GM18870 (cell line): ENCODE results near the gene TRPT1.

Source experiments
- ATAC-seq: cut with Tn5 transposase; IDR thresholded peaks from one replicate; pipeline ENCODE4 v1.9.1; 2021; ENCODE audit warnings: moderate library complexity; ENCODE audit not compliant: unreplicated experiment

TRPT1 gene

GRCh38 chr11:64225608-64226506 lies at the start of gene TRPT1, which contains the start of gene NUDT22:
TRPT1 (minus strand) TSS chr11:64226186; CDS start chr11:64225860, 326 bp downstream.
NUDT22 (plus strand) TSS chr11:64226274; CDS start chr11:64226653, 379 bp downstream.
- ATAC-seq, result no peak

- ATAC-seq, result no peak
These were observed 49.2 kb upstream of the TRPT1 start for GRCh38 chr11:64275031-64275800.

GRCh38 chr11:64269540-64270220 lies 43.7 kb upstream of the TRPT1 start:
- peak; percentile 68 for ATAC-seq

GRCh38 chr11:64268893-64269539 lies 43.0 kb upstream of the TRPT1 start:
- peak; percentile 1 for ATAC-seq

- no peak for ATAC-seq
These were observed 42.3 kb upstream of the TRPT1 start for GRCh38 chr11:64268025-64268892.

GRCh38 chr11:64267207-64267945 lies 41.4 kb upstream of the TRPT1 start:
- no peak for ATAC-seq

GRCh38 chr11:64266339-64266738 lies 40.4 kb upstream of the TRPT1 start:
- no peak for ATAC-seq

- no peak for ATAC-seq
These were observed 39.5 kb upstream of the TRPT1 start for GRCh38 chr11:64265176-64266160.

GRCh38 chr11:64264371-64264852 lies 38.4 kb upstream of the TRPT1 start:
- no peak for ATAC-seq

- no peak for ATAC-seq
These were observed 37.9 kb upstream of the TRPT1 start for GRCh38 chr11:64263947-64264317.

GRCh38 chr11:64263021-64263946 lies 37.3 kb upstream of the TRPT1 start:
- ATAC-seq, result no peak

- no peak for ATAC-seq
These were observed 36.5 kb upstream of the TRPT1 start for GRCh38 chr11:64262271-64263002.

- ATAC-seq, result no peak
These were observed 35.6 kb upstream of the TRPT1 start for GRCh38 chr11:64261556-64262080.

- no peak for ATAC-seq
These were observed 34.2 kb upstream of the TRPT1 start for GRCh38 chr11:64260147-64260708.

- ATAC-seq, result no peak
These were observed 33.6 kb upstream of the TRPT1 start for GRCh38 chr11:64259533-64260067.
